ENCODE measurements around the gene C6orf15.

Gene C6orf15

GRCh38 chr6:31132806-31133205 is 20.4 kb upstream of the C6orf15 start:
- DNase-seq (ENCODE audit: low read depth): no peak
- no peak overlapping the region for H3K4me3 ChIP-seq (ENCODE audit: low read depth, low read length)

- no peak overlapping the region for H3K4me3 ChIP-seq (ENCODE audit: low read depth, low read length)
- no peak for DNase-seq (ENCODE audit: low read depth)
Observed at GRCh38 chr6:31131595-31131994, 19.2 kb upstream of the C6orf15 start.

- no peak for DNase-seq (ENCODE audit: low read depth)
- H3K4me3 ChIP-seq (ENCODE audit: low read depth, low read length): no peak overlapping the region
Observed at GRCh38 chr6:31130751-31131150, 18.4 kb upstream of the C6orf15 start.

GRCh38 chr6:31129130-31129529 is 16.8 kb upstream of the C6orf15 start:
- DNase-seq (ENCODE audit: low read depth): no peak
- H3K4me3 ChIP-seq (ENCODE audit: low read depth, low read length): no peak overlapping the region

GRCh38 chr6:31128093-31128676 is 15.8 kb upstream of the C6orf15 start:
- no peak overlapping the region for H3K4me3 ChIP-seq (ENCODE audit: low read depth, low read length)
- DNase-seq (ENCODE audit: low read depth): no peak

GRCh38 chr6:31126396-31127175 is 14.2 kb upstream of the C6orf15 start:
- DNase-seq (ENCODE audit: low read depth): no peak
- no peak overlapping the region for H3K4me3 ChIP-seq (ENCODE audit: low read depth, low read length)

GRCh38 chr6:31125586-31126363 is 13.4 kb upstream of the C6orf15 start:
- DNase-seq (ENCODE audit: low read depth): peak; percentile 25
- H3K4me3 ChIP-seq (ENCODE audit: low read depth, low read length): no peak overlapping the region

GRCh38 chr6:31125162-31125561 is 12.8 kb upstream of the C6orf15 start:
- DNase-seq (ENCODE audit: low read depth): peak; percentile 16
- no peak overlapping the region for H3K4me3 ChIP-seq (ENCODE audit: low read depth, low read length)

GRCh38 chr6:31122791-31123706 is 10.7 kb upstream of the C6orf15 start:
- H3K4me3 ChIP-seq (ENCODE audit: low read depth, low read length): no peak overlapping the region
- peak; percentile 85 for DNase-seq (ENCODE audit: low read depth)

- no peak for DNase-seq (ENCODE audit: low read depth)
- H3K4me3 ChIP-seq (ENCODE audit: low read depth, low read length): no peak overlapping the region
Observed at GRCh38 chr6:31121131-31121790, 8.9 kb upstream of the C6orf15 start.

GRCh38 chr6:31120151-31120915 is 8.0 kb upstream of the C6orf15 start, which contains the start of gene CDSN:
CDSN (minus strand) TSS chr6:31120446; CDS start chr6:31120419, 27 bp downstream.
- no peak for DNase-seq (ENCODE audit: low read depth)
- H3K4me3 ChIP-seq (ENCODE audit: low read depth, low read length): no peak within 1 kb of the TSS

GRCh38 chr6:31118178-31118577 is 5.8 kb upstream of the C6orf15 start:
- no peak overlapping the region for H3K4me3 ChIP-seq (ENCODE audit: low read depth, low read length)
- DNase-seq (ENCODE audit: low read depth): no peak

- no peak for DNase-seq (ENCODE audit: low read depth)
Observed at GRCh38 chr6:31116661-31117385, 4.4 kb upstream of the C6orf15 start.

GRCh38 chr6:31115941-31116560 is 3.7 kb upstream of the C6orf15 start:
- DNase-seq (ENCODE audit: low read depth): no peak
- H3K4me3 ChIP-seq (ENCODE audit: low read depth, low read length): no peak overlapping the region

More at GRCh38 chr6:31116661-31117385, 4.4 kb upstream of the C6orf15 start:
- H3K4me3 ChIP-seq (ENCODE audit: low read depth, low read length): no peak overlapping the region

- peak overlapping the region; percentile 21 for H3K4me3 ChIP-seq (ENCODE audit: low read depth, low read length)
- DNase-seq (ENCODE audit: low read depth): no peak
Observed at GRCh38 chr6:31114970-31115849, 2.8 kb upstream of the C6orf15 start.

GRCh38 chr6:31114541-31114878 is 2.1 kb upstream of the C6orf15 start, which contains the start of gene PSORS1C1:
PSORS1C1 (plus strand) TSS chr6:31114800; CDS start chr6:31129633, 14,833 bp downstream.
- DNase-seq (ENCODE audit: low read depth): peak; percentile 74

More at GRCh38 chr6:31114541-31114878, 2.1 kb upstream of the C6orf15 start, which contains the start of gene PSORS1C1:
- peak within 1 kb of the TSS; percentile 21 for H3K4me3 ChIP-seq (ENCODE audit: low read depth, low read length)

Data from skeletal muscle cell (primary cell).